ENCODE results near the gene CACNA1D.

Gene CACNA1D

GRCh38 chr3:53824795-53825194 lies 330.4 kb downstream of the CACNA1D start:
- TF ChIP-seq SPI1 (IDR thresholded peaks at IDR 0.05; ENCODE audit: low read depth, low read length): no peak
- no peak for TF ChIP-seq PAX5 (IDR thresholded peaks at IDR 0.05; ENCODE audit: insufficient read depth, low read length, severe bottlenecking)
- no peak for TF ChIP-seq TAF1 (IDR thresholded peaks at IDR 0.05; ENCODE audit: low read depth, low read length)
- no peak for TF ChIP-seq POU2F2 (IDR thresholded peaks at IDR 0.05; ENCODE audit: low read depth, low read length)
- no peak for TF ChIP-seq POLR2A (IDR thresholded peaks at IDR 0.05; ENCODE audit: low read depth, low read length)
- no peak for TF ChIP-seq POLR2AphosphoS5 (IDR thresholded peaks at IDR 0.05; ENCODE audit: low read depth, low read length)
- no peak for FAIRE-seq
- DNase-seq (ENCODE audit: insufficient read length, low spot score): no peak

- DNase-seq (ENCODE audit: insufficient read length, low spot score): no peak
- no peak for TF ChIP-seq TAF1 (IDR thresholded peaks at IDR 0.05; ENCODE audit: low read depth, low read length)
- no peak for TF ChIP-seq POLR2AphosphoS5 (IDR thresholded peaks at IDR 0.05; ENCODE audit: low read depth, low read length)
- TF ChIP-seq POU2F2 (IDR thresholded peaks at IDR 0.05; ENCODE audit: low read depth, low read length): no peak
- TF ChIP-seq SPI1 (IDR thresholded peaks at IDR 0.05; ENCODE audit: low read depth, low read length): no peak
- TF ChIP-seq POLR2A (IDR thresholded peaks at IDR 0.05; ENCODE audit: low read depth, low read length): no peak
- no peak for TF ChIP-seq PAX5 (IDR thresholded peaks at IDR 0.05; ENCODE audit: insufficient read depth, low read length, severe bottlenecking)
- FAIRE-seq: no peak
Measured at GRCh38 chr3:53826048-53826447, 331.6 kb downstream of the CACNA1D start.

- FAIRE-seq: no peak
- TF ChIP-seq PAX5 (IDR thresholded peaks at IDR 0.05; ENCODE audit: insufficient read depth, low read length, severe bottlenecking) (no peak), POU2F2 (IDR thresholded peaks at IDR 0.05; ENCODE audit: low read depth, low read length) (no peak), POLR2A (IDR thresholded peaks at IDR 0.05; ENCODE audit: low read depth, low read length) (no peak), SPI1 (IDR thresholded peaks at IDR 0.05; ENCODE audit: low read depth, low read length) (no peak)
- no peak for DNase-seq (ENCODE audit: insufficient read length, low spot score)
Measured at GRCh38 chr3:53828581-53828980, 334.2 kb downstream of the CACNA1D start.

GRCh38 chr3:53829605-53830004 lies 335.2 kb downstream of the CACNA1D start:
- TF ChIP-seq POLR2A (IDR thresholded peaks at IDR 0.05; ENCODE audit: low read depth, low read length) (no peak), POU2F2 (IDR thresholded peaks at IDR 0.05; ENCODE audit: low read depth, low read length) (no peak), TAF1 (IDR thresholded peaks at IDR 0.05; ENCODE audit: low read depth, low read length) (no peak), POLR2AphosphoS5 (IDR thresholded peaks at IDR 0.05; ENCODE audit: low read depth, low read length) (no peak), PAX5 (IDR thresholded peaks at IDR 0.05; ENCODE audit: insufficient read depth, low read length, severe bottlenecking) (no peak), SPI1 (IDR thresholded peaks at IDR 0.05; ENCODE audit: low read depth, low read length) (no peak)
- DNase-seq (ENCODE audit: insufficient read length, low spot score): no peak
- peak; percentile 40 for FAIRE-seq

GRCh38 chr3:53830944-53831343 lies 336.5 kb downstream of the CACNA1D start:
- TF ChIP-seq POLR2AphosphoS5 (IDR thresholded peaks at IDR 0.05; ENCODE audit: low read depth, low read length) (no peak), SPI1 (IDR thresholded peaks at IDR 0.05; ENCODE audit: low read depth, low read length) (no peak), TAF1 (IDR thresholded peaks at IDR 0.05; ENCODE audit: low read depth, low read length) (no peak), POU2F2 (IDR thresholded peaks at IDR 0.05; ENCODE audit: low read depth, low read length) (no peak), PAX5 (IDR thresholded peaks at IDR 0.05; ENCODE audit: insufficient read depth, low read length, severe bottlenecking) (no peak), POLR2A (IDR thresholded peaks at IDR 0.05; ENCODE audit: low read depth, low read length) (no peak)
- DNase-seq (ENCODE audit: insufficient read length, low spot score) (no peak), FAIRE-seq (no peak)

GRCh38 chr3:53833053-53833645 lies 338.7 kb downstream of the CACNA1D start:
- DNase-seq (ENCODE audit: insufficient read length, low spot score) (no peak), FAIRE-seq (no peak)
- no peak for TF ChIP-seq POU2F2 (IDR thresholded peaks at IDR 0.05; ENCODE audit: low read depth, low read length)
- no peak for TF ChIP-seq PAX5 (IDR thresholded peaks at IDR 0.05; ENCODE audit: insufficient read depth, low read length, severe bottlenecking)
- no peak for TF ChIP-seq TAF1 (IDR thresholded peaks at IDR 0.05; ENCODE audit: low read depth, low read length)
- TF ChIP-seq POLR2AphosphoS5 (IDR thresholded peaks at IDR 0.05; ENCODE audit: low read depth, low read length): no peak
- TF ChIP-seq POLR2A (IDR thresholded peaks at IDR 0.05; ENCODE audit: low read depth, low read length): no peak
- TF ChIP-seq SPI1 (IDR thresholded peaks at IDR 0.05; ENCODE audit: low read depth, low read length): no peak

GRCh38 chr3:53833700-53834099 lies 339.3 kb downstream of the CACNA1D start:
- TF ChIP-seq TAF1 (IDR thresholded peaks at IDR 0.05; ENCODE audit: low read depth, low read length): no peak
- TF ChIP-seq POU2F2 (IDR thresholded peaks at IDR 0.05; ENCODE audit: low read depth, low read length): no peak
- TF ChIP-seq PAX5 (IDR thresholded peaks at IDR 0.05; ENCODE audit: insufficient read depth, low read length, severe bottlenecking): no peak
- no peak for TF ChIP-seq POLR2A (IDR thresholded peaks at IDR 0.05; ENCODE audit: low read depth, low read length)
- TF ChIP-seq SPI1 (IDR thresholded peaks at IDR 0.05; ENCODE audit: low read depth, low read length): no peak
- no peak for TF ChIP-seq POLR2AphosphoS5 (IDR thresholded peaks at IDR 0.05; ENCODE audit: low read depth, low read length)
- DNase-seq (ENCODE audit: insufficient read length, low spot score) (no peak), FAIRE-seq (no peak)

GRCh38 chr3:53834429-53835095 lies 340.2 kb downstream of the CACNA1D start:
- TF ChIP-seq TAF1 (IDR thresholded peaks at IDR 0.05; ENCODE audit: low read depth, low read length) (no peak), SPI1 (IDR thresholded peaks at IDR 0.05; ENCODE audit: low read depth, low read length) (no peak), POLR2A (IDR thresholded peaks at IDR 0.05; ENCODE audit: low read depth, low read length) (no peak), POU2F2 (IDR thresholded peaks at IDR 0.05; ENCODE audit: low read depth, low read length) (no peak), PAX5 (IDR thresholded peaks at IDR 0.05; ENCODE audit: insufficient read depth, low read length, severe bottlenecking) (no peak), POLR2AphosphoS5 (IDR thresholded peaks at IDR 0.05; ENCODE audit: low read depth, low read length) (no peak)
- FAIRE-seq (no peak), DNase-seq (ENCODE audit: insufficient read length, low spot score) (no peak)

- DNase-seq (ENCODE audit: insufficient read length, low spot score) (no peak), FAIRE-seq (no peak)
- TF ChIP-seq SPI1 (IDR thresholded peaks at IDR 0.05; ENCODE audit: low read depth, low read length): no peak
- no peak for TF ChIP-seq POLR2A (IDR thresholded peaks at IDR 0.05; ENCODE audit: low read depth, low read length)
- no peak for TF ChIP-seq PAX5 (IDR thresholded peaks at IDR 0.05; ENCODE audit: insufficient read depth, low read length, severe bottlenecking)
- TF ChIP-seq POLR2AphosphoS5 (IDR thresholded peaks at IDR 0.05; ENCODE audit: low read depth, low read length): no peak
Measured at GRCh38 chr3:53835257-53835656, 340.8 kb downstream of the CACNA1D start.
